DMS53 treated with DMSO at 0.1 percent for 48 hours (cell line): ENCODE measurements around the gene C1orf185.
"Not testable (repeated sequence)": the region's sequence is repeated elsewhere in the genome, so short reads cannot be mapped to it uniquely, and the experiment has no call there.

Source experiments
- DNase-seq: peaks from one replicate; lab custom pipeline; 2025; ENCODE audit not compliant: unreplicated experiment; lab: John Stamatoyannopoulos, UW

The C1orf185 gene

DNA sequence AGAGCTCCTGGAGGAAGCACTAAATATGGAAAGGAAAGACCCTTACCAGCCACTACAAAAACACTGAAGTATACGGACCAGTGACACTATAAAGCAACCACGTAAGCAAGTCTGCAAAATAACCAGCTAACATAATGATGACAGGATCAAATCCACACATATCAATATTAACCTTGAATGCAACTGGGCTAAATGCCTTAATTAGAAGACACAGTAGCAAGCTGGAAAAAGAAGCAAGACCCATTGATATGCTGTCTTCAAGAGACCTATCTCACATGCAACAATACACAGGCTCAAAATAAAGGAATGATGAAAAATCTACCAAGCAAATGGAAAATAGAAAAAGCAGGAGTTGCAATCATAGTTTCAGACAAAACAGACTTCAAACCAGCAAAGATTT, 31.0 kb downstream of the C1orf185 start:
- no peak for DNase-seq

DNA sequence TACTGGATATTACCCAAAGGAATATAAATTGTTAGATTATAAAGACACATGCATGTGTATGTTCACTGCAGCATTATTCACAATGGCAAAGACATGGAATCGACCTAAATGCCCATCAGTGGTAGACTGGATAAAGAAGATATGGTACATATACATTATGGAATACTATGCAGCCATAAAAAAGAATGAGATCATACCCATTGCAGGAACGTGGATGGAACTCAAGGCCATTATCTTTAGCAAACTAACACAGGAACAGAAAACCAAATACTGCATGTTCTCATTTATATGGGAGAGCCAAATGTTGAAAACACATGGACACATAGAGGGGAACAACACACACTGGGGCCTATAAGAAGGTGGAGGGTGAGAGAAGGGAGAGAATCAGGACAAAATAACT, 35.7 kb downstream of the C1orf185 start:
- DNase-seq = not testable (repeated sequence)

DNA sequence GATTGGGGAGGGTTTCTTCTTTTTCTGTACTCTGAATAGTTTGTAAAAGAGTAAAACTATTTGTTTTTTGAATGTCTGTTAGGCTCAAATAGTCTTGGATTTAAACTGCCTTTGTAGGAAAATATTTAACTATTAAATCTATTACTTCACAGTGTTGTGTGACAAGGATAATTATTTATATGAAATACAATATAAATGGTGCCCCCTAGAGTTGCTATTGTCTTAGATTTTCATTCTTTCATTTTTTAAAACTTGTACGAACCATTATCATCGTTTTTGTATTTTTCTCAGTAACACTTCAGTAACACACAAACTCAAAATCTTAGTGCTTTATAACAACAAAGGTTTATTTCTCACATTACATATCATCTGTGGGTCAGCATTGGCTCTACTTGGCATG, 37.4 kb downstream of the C1orf185 start:
- DNase-seq = no peak

DNA sequence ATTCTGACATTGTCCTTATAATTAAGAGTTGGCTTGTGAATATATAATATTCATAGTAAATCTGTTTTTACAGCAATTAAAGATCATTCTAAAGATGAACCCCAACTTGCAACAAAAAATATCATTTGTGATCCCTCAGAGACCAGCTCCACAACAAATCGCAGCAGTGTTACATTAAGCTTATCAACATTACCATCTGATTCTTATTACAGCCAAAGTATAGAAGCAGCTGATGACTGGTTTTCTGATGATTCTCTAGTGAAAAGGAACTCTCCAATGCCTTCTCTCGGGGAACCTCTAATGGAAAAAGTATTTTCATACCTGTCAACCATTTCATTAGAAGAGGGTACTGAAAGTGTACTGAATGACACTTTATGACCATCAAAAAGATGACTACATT, 45.4 kb downstream of the C1orf185 start:
- DNase-seq = no peak

DNA sequence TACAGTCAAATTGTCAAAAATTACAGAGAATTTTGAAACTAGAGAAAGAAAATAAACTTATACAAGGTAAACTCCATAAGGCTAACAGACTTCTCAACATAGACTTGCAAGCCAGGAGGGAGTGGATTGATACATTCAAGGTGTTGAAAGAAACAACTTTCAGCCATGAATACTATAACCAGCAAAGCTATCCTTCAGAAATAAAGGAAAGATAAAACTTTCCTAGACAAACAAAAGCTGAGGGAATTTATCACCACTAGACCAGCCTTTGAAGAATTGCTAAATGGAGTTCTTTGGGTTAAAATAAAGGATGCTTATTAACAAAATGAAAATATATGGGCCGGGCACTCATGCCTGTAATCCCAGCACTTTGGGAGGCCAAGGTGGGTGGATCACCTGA, 52.7 kb downstream of the C1orf185 start:
- DNase-seq = no peak

DNA sequence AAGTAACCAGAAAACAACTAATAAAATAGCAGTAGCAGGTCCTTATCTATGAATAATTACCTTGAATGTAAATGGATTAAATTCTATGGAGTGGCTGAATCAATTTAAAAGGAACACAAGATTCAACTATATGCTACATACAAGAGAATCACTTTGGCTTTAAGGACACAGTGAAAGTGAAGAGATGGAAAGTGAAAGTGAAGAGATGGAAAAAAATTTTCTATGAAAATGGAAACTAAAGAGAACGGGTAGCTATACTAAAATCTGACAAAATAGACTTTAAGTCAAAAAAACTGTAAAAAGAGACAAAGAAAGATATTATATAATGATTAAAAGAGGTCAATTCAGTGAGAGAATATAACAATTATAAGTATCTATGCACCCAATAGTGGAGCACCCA, 54.7 kb downstream of the C1orf185 start:
- no peak for DNase-seq

DNA sequence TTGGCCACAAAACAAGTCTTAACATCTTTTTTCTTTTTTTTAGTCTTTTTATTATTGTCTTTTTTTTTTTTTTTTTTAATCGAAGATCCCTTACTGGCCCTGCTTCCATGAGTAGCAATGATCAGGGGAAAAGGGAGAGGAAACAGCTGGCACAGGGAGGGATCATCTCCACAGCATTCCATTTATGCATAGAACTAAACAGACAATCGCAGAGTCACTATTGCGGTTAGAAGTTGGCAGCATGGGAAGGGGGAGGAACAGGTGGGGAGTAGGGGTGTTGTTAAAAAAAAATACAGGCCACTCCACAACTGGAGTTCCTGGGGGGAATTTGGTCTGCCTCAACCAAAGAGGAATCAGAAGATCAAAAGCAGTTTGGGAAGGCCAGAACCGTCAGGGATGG, 55.4 kb downstream of the C1orf185 start:
- DNase-seq = no peak

DNA sequence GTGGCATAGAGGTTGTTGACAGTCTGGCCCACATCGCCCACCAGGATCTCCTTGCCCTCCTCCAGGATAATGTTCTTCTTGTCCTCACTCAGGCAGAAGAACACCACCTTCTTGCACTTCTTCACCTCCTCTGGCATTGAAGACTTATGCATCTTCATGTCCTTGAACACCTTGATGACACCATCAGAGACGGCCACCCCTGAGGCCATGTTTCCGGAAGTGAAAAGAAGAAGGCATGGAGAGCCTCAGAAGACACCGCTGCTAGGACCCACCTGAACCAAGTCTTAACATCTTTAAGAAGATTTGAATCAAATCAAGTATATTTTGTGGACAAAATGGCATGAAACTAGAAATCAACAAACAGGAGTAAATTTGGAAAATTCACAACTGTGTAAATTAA, 56.2 kb downstream of the C1orf185 start:
- DNase-seq = no peak

DNA sequence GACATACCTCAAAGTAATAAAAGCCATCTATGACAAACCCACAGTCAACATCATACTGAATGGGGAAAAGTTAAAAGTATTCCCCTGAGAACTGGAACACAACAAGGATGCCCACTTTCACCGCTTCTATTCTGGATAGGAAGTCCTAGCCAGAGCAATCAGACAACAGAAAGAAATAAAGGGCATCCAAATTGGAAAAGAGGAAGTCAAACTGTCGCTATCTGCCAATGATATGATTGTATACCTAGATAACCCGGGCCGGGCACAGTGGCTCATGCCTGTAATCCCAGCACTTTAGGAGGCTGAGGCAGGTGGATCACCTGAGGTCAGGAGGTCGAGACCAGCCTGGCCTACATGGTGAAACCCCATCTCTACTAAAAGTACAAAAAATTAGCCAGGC, 60.5 kb downstream of the C1orf185 start:
- DNase-seq = not testable (repeated sequence)

DNA sequence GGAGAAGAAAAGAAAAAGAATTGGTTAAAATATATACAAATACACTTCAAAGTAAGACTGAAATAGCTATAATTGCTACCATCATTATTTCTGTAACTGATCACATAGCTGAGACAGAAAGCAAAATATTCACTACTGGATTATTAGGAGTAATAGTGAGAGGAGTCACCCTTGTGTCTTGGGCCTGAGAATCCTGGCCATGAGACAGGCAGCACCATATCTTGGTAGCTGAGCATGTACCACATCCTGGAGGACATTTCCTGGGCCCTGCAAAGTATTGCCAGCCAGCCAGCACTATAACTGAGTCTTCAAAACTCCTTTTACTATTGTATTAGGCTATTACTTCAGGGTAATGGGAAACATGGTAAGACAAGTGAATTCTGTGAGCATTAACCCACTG, 63.5 kb downstream of the C1orf185 start:
- DNase-seq = no peak

DNA sequence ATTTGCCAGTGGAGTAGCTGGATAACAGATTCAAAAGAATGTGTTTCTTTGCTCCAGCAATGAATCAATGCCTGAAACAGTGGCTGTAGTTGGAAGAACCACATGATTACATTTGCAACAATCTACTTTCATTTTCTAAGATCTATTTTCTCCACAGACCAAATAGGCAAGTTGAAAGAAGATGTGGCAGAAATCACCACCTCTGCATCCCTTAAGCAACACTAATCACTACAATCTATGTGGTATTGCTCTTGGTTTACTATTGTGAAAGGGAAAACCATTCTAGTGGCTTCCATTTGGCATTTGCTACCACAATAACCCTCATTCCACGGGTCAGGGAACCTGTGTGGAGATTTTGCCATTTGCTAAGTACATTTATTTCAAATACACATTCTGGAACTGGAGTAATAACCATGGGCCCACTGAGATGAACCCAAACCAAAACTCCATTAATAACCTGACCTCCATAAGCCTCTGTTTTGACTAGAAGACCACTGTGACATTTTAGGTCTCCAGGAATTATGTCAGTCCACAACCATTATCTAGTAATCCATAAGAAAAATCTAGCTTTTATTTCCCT, 66.3 kb downstream of the C1orf185 start:
- no peak for DNase-seq

DNA sequence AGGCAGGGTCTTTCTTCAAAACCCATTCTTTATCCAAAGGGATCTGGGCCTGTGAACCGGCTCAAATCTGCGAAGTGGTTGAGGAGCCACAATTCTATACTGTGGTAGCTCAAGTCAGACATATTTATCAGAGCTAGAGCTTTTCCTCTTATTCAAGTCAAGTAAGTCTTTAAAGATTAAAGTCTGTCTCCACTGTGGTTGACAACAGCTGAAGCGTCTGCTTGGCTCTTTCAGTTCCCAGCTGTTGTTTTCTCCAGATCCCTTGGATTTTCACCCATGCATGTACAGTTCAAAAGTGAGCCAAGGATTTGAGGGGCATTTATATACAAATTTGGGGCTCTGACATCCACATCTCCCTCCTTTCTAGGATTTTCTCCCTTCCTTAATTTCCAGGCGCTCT, 66.9 kb downstream of the C1orf185 start:
- no peak for DNase-seq

DNA sequence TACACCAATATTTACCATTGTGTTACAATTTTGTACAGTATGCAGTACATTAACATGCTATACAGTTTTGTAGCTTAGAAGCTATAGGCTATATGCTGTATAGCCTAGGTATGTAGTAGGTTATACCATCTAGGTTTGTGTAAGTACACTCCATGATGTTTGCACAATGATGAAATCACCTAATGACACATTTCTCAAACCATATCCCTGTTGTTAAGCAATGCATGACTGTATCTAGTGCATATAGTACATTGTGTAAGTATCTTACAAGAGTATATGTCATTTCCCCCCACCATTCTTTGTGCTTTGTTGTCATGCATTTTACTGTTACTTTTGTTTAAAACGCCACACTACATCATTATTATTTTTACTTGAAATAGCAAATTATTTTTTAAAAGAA, 68.3 kb downstream of the C1orf185 start:
- DNase-seq = peak; percentile 99

DNA sequence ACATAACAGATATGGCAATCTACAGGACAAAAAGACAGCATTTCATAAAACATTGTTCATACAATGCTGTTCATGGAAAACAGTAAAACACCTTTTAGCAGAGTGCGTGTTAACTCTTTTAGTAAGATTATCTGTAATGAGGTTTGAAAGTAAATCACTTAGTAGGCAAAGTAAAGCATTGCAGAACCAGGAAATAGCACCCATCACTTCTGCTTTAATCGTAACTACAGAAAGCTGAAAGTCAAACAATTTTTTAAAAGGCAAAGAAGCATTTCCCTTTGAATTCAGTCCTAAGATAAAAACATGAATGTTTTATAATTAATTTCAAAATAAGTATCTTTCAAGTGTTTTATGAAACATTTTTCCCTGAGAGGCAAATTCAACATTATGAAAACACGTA, 70.8 kb downstream of the C1orf185 start:
- DNase-seq = no peak

DNA sequence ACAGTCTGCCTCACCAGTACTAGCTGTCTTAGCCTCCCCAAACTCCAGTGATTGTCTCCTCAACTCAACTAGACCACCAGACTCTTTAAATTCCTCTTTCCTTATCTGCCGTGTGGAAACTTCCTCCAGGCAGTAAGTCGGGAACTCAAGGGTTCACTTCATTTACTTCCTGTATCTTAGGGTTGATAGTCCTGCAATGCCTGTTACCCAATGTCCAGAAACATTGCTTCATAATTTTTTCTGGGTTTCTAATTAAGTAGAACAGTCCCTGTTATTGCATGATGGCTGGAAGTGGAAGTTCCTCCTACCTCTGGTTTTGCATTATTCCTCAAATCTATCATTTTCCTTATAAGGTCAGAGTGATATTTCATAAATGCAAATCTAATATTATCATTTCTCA, 73.2 kb downstream of the C1orf185 start:
- DNase-seq = no peak

DNA sequence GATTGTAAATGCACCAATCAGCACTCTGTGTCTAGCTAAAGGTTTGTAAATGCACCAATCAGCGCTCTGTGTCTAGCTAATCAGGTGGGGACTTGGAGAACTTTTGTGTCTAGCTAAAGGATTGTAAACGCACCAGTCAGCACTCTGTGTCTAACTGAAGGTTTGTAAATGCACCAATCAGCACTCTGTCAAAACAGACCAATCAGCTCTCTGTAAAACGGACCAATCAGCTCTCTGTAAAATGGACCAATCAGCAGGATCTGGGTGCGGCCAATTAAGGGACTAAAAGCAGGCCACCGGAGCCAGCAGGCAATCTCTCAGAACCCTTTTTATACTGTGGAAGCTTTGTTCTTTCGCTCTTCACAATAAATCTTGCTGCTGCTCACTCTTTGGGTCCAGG, 76.0 kb downstream of the C1orf185 start:
- not testable (repeated sequence) for DNase-seq

DNA sequence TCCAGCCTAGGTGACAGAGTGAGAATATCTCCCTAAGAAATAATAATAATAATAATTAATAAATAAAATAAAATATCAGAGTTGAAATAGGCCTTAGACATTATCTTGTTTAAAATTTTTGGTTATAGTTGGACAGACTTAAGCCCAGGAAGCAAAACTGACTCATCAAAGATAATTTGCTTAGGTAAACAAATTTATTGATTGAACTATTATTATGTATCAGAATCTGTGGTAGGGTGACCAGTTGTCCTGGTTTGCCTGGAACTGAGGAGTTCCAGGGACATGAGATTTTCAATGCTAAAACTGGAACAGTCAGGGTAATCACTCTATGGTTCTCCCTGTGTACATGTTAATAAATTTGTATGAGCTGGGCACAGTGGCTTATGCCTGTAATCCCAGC, 86.2 kb downstream of the C1orf185 start:
- no peak for DNase-seq

DNA sequence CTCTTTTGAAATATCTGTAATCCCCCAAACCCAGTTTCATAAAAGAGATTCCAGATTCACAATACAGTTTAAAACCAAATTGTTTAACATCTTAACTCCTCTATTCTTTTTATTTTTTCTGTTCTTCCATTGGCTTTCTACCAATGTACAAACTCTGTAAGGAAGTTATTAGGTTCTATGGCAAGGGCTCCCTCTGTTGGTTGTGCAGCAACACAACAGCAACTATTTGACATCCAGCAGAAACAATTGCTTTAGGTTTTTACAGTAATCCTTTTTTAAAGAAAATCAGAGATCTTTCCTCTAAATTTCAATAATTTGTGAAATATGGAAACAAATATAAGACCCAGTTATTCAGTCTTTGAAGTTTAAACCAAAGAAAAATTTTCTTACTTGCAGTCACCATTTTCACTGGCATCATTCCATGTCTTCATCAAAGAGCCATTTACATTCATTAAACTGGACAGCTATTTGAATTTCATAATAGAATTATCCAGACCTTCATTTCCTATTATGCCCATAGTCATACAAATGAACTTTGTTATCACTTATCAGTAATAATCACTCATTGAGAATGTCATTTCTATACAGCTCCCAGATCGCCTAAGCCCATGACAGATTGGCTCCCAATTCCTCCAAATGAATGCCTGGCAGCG, 87.5 kb downstream of the C1orf185 start:
- peak; percentile 91 for DNase-seq

DNA sequence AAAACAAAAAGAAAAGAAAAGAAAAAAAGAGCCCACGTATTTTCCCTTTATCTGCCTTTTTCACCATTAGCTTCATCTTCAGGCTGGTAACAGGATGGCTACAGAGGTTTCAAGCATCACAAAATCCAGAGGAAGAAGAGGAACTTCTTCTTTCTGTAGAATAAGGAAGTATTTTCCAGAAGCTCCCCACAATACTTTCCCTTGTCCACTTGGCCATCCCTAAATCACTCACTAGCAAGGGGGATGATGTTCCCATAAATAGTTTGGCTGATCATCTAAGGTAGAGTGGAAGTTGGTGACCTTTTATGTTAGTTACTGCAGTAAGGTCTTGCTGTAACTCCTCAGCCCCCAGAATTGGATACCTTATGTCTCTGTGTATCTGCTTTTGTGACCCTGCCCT, 88.9 kb downstream of the C1orf185 start:
- DNase-seq = no peak

DNA sequence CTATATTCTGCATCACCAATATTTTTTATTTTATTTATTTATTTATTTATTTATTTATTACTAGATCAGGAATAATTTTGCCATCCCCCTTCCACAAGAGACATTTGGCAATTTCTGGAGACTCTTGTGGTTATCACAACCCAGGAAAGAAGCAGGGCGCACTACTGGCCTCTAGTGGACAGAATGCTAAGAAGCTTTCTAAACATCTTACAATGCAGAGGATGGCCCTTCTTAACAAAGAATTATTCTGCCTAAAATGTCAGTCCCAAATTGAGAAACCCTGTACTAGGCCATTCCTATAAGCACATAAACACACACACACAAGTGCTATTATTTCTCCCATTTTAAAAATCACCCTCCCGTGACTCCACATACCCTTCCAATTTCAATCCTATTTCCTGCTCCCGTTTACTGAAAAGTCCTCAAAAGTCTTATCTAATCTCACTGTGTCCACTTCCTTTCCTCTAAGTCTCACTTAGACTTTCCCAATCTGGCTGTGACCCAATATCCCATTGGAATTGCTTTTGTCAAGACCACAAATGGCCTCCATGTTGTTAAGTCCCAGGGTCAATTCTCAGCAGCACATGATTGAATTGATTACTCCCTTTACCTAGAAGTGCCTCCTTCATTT, 90.3 kb downstream of the C1orf185 start:
- DNase-seq = peak; percentile 62

DNA sequence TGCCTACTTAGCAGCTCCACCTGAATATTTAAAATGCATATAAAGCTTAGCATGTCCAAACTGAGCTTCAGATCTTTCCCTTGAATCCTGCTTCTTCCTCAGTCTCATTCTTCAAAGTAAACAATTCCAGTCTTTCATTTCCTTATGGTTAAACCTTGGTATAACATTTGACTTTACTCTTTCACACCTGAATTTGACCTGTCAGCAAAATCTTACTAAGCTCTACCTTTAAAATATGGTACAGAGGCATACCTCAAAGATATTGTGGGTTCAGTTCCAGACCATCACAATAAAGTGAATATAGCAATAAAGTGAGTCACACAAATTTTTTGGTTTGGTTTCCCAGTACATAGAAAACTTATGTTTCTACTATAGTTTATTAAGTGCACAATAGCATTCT, 91.5 kb downstream of the C1orf185 start:
- DNase-seq = no peak
